Mucosa of descending colon (tissue), 3 donors: ENCODE measurements around the gene MALT1. TPM values are rescaled to one million over a fixed set of nuclear protein-coding genes. Genes with fewer than 3 reads are reported as not detected.
"Not testable (repeated sequence)": the region's sequence is repeated elsewhere in the genome, so short reads cannot be mapped to it uniquely, and the experiment has no call there.

ENCODE experiments used
- ATAC-seq: fragments of 200-7000 bp; cut with Tn5 transposase; one replicate; pipeline ENCODE4 v1.9.1; 2020; ENCODE audit warnings: mild to moderate bottlenecking, moderate library complexity
- DNase-seq, 3 donors: peaks; one replicate each; pipeline ENCODE4 v3.0.0-alpha.2; 2020
- H3K36me3 ChIP-seq: fragments of 200-600 bp; one replicate; pipeline ENCODE4 v1.8.0; 2021; ENCODE audit warnings: low read depth, mild to moderate bottlenecking
- H3K4me1 ChIP-seq: fragments of 200-600 bp; one replicate; pipeline ENCODE4 v1.8.0; 2021; ENCODE audit warnings: low read depth, mild to moderate bottlenecking
- H3K4me3 ChIP-seq: fragments of 200-600 bp; one replicate; pipeline ENCODE4 v1.8.0; 2021; ENCODE audit warnings: mild to moderate bottlenecking
- H3K9me3 ChIP-seq: fragments of 200-600 bp; one replicate; pipeline ENCODE4 v1.8.0; 2021; ENCODE audit warnings: mild to moderate bottlenecking
- CTCF ChIP-seq: fragments of 200-600 bp; IDR thresholded peaks from one replicate; pipeline ENCODE4 v1.8.0; 2022; ENCODE audit warnings: antibody characterized with exemption, mild to moderate bottlenecking
- intact Hi-C, 2 donors: fragments of 100-400 bp; cut with DNase I in 1 of 2; cut with micrococcal nuclease in 1 of 2; formaldehyde crosslinking; loops; one replicate each; pipeline versions ENCODE4 v1.11.0 to v1.11.1; 2022; cut with DNase I, micrococcal nuclease
- total RNA-seq, 3 donors: library from RNA; stranded (reverse); fragmentation: NEBNext Ultra II Directional in 2 of 3; extraction: Animal tissue kit (Norgen Biotek cat#: 25700) in 2 of 3; gene quantifications; one replicate each; pipeline versions ENCODE4 v1.2.1 to v1.2.4, GENCODE V29; 2021 to 2023
- donor health status: DM: no; HTN: no; CAD: no; lungs with moderate emphysema.
- donor health status: DM: no; HTN: no; CAD: no.
- donor health status: DM: no; HTN: yes; CAD: no.

The MALT1 gene
- total RNA-seq, 3 donors from 2014 or later, result 19.5 to 23.4 (median 23.1) TPM

GRCh38 chr18:58769321-58769720 is 98.1 kb downstream of the MALT1 start:
- Histone ChIP-seq H3K9me3 (no peaks in the 10 kb centered on the region), H3K4me1 (peaks cover 8% of the 10 kb centered on the region), H3K36me3 (no peaks in the 10 kb centered on the region), H3K4me3 (no peak overlapping the region)
- no peak for ATAC-seq
- TF ChIP-seq CTCF, result no peak
- intact Hi-C loops, result no loop called here
- no peak for DNase-seq

GRCh38 chr18:58770601-58771000 is 99.3 kb downstream of the MALT1 start:
- DNase-seq, result no peak
- no peak for TF ChIP-seq CTCF
- H3K36me3 ChIP-seq, result no peaks in the 10 kb centered on the region
- no peak for ATAC-seq
- peaks cover 8% of the 10 kb centered on the region for H3K4me1 ChIP-seq
- H3K9me3 ChIP-seq, result no peaks in the 10 kb centered on the region
- intact Hi-C loops, result no loop called here
- no peak overlapping the region for H3K4me3 ChIP-seq

- H3K9me3 ChIP-seq, result no peaks in the 10 kb centered on the region
- TF ChIP-seq CTCF, result no peak
- H3K36me3 ChIP-seq, result no peaks in the 10 kb centered on the region
- ATAC-seq (no peak), DNase-seq (no peak)
- intact Hi-C loops, result no loop called here
- H3K4me3 ChIP-seq, result no peak overlapping the region
- peaks cover 8% of the 10 kb centered on the region for H3K4me1 ChIP-seq
Measured at GRCh38 chr18:58772161-58772560, 100.9 kb downstream of the MALT1 start.

GRCh38 chr18:58776084-58776483 is 104.8 kb downstream of the MALT1 start:
- Histone ChIP-seq H3K4me1 (no peaks in the 10 kb centered on the region), H3K4me3 (no peak overlapping the region), H3K9me3 (no peaks in the 10 kb centered on the region), H3K36me3 (no peaks in the 10 kb centered on the region)
- TF ChIP-seq CTCF, result no peak
- no peak for DNase-seq
- no peak for ATAC-seq
- intact Hi-C loops, result no loop called here

- ATAC-seq, H3K9me3 ChIP-seq, intact Hi-C loops, DNase-seq, H3K4me3 ChIP-seq, H3K4me1 ChIP-seq, H3K36me3 ChIP-seq: not testable (repeated sequence)
Measured at GRCh38 chr18:58776541-58776940, 105.3 kb downstream of the MALT1 start.

GRCh38 chr18:58777471-58777870 is 106.2 kb downstream of the MALT1 start:
- Histone ChIP-seq H3K9me3 (no peaks in the 10 kb centered on the region), H3K4me3 (no peak overlapping the region), H3K4me1 (no peaks in the 10 kb centered on the region), H3K36me3 (no peaks in the 10 kb centered on the region)
- TF ChIP-seq CTCF, result no peak
- DNase-seq, result no peak
- no peak for ATAC-seq
- intact Hi-C loops, result no loop called here
